ENCODE results near the gene TWNK.
"Not testable (repeated sequence)": the region's sequence is repeated elsewhere in the genome, so short reads cannot be mapped to it uniquely, and the experiment has no call there.

Gene TWNK

DNA sequence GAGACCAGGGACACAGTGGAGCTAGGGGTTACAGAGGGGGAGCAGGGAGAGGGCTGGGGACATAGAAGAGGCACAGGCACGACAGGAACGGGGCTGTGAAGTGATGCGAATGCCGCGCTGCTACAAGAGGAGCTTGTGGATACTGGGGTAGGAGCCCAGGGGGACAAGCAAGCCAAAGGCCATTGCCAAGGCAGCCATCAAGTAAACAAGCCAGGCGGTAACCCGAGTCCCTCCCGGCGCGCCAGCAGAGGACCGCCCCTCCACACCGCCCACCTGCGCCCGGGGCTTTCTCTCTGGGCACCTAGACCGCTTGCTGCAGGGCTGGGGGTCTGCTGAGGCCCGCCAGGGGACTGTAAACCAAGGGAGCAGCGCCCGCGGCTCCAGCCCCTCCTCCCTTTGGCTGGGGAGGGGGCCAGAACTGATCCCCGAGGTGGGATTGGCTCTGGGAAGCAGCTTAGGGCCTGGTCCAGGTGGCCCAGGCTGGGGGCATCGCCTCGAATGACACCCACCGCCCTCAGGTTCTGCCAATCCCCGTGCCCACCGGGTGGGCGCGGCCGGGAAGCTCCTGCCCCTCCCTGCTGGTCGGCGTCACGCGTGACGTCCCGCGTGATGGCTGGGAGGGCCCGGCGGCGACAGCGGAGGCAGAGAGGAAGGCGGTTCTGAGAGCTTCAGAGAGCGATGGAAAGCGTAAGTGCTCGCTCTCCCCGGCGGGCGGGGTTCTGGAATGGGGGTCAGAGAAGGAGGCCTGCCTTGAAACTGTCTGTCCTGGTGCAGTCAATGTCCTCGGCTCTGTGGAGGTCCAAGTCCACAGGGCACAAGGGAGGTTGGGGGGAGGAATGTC is 44.7 kb downstream of the TWNK start:
- peak; percentile 50 for TF ChIP-seq POLR2A (IDR thresholded peaks at IDR 0.05; ENCODE audit: extremely low read depth, insufficient read length)
- TF ChIP-seq, protein P1, sequence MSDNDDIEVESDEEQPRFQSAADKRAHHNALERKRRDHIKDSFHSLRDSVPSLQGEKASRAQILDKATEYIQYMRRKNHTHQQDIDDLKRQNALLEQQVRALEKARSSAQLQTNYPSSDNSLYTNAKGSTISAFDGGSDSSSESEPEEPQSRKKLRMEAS (IDR thresholded peaks at IDR 0.05; ENCODE audit: low read depth, low read length): no peak
- no peak for TF ChIP-seq MYC (IDR thresholded peaks at IDR 0.05; ENCODE audit: low read depth, low read length)
- TF ChIP-seq, protein P2, sequence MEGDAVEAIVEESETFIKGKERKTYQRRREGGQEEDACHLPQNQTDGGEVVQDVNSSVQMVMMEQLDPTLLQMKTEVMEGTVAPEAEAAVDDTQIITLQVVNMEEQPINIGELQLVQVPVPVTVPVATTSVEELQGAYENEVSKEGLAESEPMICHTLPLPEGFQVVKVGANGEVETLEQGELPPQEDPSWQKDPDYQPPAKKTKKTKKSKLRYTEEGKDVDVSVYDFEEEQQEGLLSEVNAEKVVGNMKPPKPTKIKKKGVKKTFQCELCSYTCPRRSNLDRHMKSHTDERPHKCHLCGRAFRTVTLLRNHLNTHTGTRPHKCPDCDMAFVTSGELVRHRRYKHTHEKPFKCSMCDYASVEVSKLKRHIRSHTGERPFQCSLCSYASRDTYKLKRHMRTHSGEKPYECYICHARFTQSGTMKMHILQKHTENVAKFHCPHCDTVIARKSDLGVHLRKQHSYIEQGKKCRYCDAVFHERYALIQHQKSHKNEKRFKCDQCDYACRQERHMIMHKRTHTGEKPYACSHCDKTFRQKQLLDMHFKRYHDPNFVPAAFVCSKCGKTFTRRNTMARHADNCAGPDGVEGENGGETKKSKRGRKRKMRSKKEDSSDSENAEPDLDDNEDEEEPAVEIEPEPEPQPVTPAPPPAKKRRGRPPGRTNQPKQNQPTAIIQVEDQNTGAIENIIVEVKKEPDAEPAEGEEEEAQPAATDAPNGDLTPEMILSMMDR (IDR thresholded peaks at IDR 0.05; ENCODE audit: low read depth, low read length): no peak
- DNase-seq (ENCODE audit: low read depth): peak; percentile 81
- peak overlapping the region; percentile 65 for H3K4me3 ChIP-seq (ENCODE audit: low read depth, low read length)

DNA sequence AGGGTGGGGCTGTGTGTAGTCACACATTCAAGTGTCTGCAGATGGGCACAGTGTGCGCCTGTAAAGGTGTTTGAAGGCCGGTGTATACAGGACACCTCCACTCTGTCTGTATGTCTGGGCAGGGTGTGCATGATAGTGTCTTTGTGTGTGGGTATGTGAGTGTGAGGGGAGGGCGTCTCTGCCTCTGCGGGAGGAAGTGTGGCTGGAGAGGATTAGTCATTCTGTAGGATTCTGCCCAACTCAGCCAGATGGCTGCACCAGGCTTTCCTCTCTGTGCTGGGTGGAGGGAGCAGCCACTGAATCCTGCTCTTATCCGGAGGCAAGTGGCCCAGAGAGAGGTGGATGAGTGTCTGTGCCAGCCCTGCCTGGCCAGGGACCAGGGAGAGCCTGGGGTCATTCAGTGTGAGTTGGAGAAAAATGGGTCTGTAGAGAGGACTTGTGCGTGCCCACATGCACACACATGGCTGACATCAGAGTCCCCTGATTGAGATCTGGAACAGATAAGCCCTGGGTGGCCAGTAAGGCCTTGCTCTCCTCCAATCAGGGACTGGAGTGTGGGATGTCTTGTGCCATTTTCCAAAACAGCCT is 45.4 kb downstream of the TWNK start:
- peak; percentile 94 for DNase-seq (ENCODE audit: low read depth)
- TF ChIP-seq MYC (IDR thresholded peaks at IDR 0.05; ENCODE audit: low read depth, low read length) (no peak; the same call in none of the 2 replicates), POLR2A (IDR thresholded peaks at IDR 0.05; ENCODE audit: extremely low read depth, insufficient read length) (no peak)
- TF ChIP-seq, protein P2 (IDR thresholded peaks at IDR 0.05; ENCODE audit: low read depth, low read length): no peak
- TF ChIP-seq, protein P1 (IDR thresholded peaks at IDR 0.05; ENCODE audit: low read depth, low read length): no peak; the same call in none of the 2 replicates
- H3K4me3 ChIP-seq (ENCODE audit: low read depth, low read length): peak overlapping the region; percentile 65

DNA sequence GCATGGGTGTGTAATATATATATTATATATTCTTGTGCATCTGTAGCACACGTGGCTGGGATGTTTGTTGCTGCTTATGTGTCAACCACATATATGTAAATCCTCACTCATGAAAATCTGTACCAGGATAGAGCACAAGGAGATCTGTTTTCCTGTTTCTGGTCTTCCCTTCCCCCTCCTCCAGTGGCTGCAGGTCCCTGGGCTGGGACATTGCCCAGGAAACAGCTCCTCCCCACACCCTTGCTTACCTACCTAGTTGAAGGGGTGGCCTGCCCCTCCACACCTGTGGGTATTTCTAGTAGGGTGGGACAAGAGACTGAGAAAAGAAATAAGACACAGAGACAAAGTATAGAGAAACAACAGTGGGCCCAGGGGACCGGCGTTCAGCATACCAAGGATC is 45.9 kb downstream of the TWNK start:
- TF ChIP-seq MYC (IDR thresholded peaks at IDR 0.05; ENCODE audit: low read depth, low read length): no peak
- TF ChIP-seq, protein P1 (IDR thresholded peaks at IDR 0.05; ENCODE audit: low read depth, low read length): no peak
- TF ChIP-seq POLR2A (IDR thresholded peaks at IDR 0.05; ENCODE audit: extremely low read depth, insufficient read length): no peak
- TF ChIP-seq, protein P2 (IDR thresholded peaks at IDR 0.05; ENCODE audit: low read depth, low read length): no peak
- no peak for DNase-seq (ENCODE audit: low read depth)
- peak overlapping the region; percentile 65 for H3K4me3 ChIP-seq (ENCODE audit: low read depth, low read length)

DNA sequence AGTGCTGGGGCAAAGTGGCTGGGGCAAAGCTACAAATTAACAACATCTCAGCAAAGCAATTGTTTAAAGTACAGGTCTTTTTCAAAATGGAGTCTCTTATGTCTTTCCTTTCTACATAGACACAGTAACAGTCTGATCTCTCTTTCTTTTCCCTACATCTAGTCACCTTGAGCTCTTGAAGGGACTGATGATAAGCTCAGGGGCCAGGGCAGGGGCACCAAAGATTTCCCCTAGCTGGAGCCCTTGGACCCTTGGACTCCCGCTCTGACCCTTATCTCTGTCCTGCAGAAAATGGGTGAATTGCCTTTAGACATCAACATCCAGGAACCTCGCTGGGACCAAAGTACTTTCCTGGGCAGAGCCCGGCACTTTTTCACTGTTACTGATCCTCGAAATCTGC is 47.1 kb downstream of the TWNK start:
- not testable (repeated sequence) for DNase-seq (ENCODE audit: low read depth); H3K4me3 ChIP-seq (ENCODE audit: low read depth, low read length)

DNA sequence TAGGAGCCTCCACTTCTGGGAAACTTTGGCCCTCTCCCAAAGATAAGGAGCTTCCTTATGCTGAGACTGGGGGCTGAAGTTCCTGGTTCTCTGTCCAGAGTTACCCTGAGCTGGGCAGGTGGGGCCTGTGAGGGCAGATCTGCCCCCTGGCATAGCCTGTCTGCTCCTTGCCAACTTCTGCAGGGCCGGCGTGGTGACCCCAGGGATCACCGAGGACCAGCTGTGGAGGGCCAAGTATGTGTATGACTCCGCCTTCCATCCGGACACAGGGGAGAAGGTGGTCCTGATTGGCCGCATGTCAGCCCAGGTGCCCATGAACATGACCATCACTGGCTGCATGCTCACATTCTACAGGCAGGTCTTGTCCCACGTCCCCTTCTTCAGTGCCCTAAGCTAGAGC is 48.0 kb downstream of the TWNK start:
- TF ChIP-seq MYC (IDR thresholded peaks at IDR 0.05; ENCODE audit: low read depth, low read length): no peak
- TF ChIP-seq, protein P1 (IDR thresholded peaks at IDR 0.05; ENCODE audit: low read depth, low read length): no peak
- TF ChIP-seq, protein P2 (IDR thresholded peaks at IDR 0.05; ENCODE audit: low read depth, low read length): no peak
- no peak for TF ChIP-seq POLR2A (IDR thresholded peaks at IDR 0.05; ENCODE audit: extremely low read depth, insufficient read length)
- no peak for DNase-seq (ENCODE audit: low read depth)

DNA sequence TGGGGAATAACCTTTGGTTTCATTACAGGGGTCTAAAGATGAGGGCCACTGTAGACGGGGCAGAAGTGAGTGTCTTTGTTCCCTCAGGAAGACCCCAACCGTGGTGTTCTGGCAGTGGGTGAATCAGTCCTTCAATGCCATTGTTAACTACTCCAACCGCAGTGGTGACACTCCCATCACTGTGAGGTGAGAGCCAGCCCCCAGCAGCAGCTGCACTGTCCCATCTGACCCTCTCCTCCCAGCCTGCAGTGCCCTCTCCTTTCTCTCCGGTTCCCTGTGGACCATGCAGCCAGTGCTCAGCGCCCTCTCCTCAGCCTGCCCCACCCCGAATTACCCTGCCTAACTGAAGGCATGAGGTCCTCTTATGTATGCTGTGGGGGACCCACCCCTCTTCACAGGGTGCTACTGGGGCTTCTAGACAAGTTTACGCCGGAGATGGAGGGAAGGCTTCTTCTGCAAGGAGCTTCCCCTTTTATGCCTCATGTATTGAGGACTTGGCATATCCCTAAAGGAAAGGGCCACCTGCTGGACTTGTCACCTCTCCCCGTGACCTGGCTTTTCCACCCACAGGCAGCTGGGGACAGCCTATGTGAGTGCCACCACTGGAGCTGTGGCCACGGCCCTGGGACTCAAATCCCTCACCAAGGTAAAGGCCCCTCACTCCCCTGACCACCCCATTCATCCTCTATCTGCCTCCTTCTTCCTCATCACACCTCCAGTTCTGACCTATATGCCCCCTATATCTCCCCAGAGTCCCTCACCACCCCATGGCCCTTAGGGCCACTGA is 48.8 kb downstream of the TWNK start:
- TF ChIP-seq, protein P2 (IDR thresholded peaks at IDR 0.05; ENCODE audit: low read depth, low read length): no peak
- TF ChIP-seq MYC (IDR thresholded peaks at IDR 0.05; ENCODE audit: low read depth, low read length): no peak
- no peak for TF ChIP-seq POLR2A (IDR thresholded peaks at IDR 0.05; ENCODE audit: extremely low read depth, insufficient read length)
- TF ChIP-seq, protein P1 (IDR thresholded peaks at IDR 0.05; ENCODE audit: low read depth, low read length): no peak
- no peak for DNase-seq (ENCODE audit: low read depth)
- no peak overlapping the region for H3K4me3 ChIP-seq (ENCODE audit: low read depth, low read length)

More for the DNA sequence above, 48.0 kb downstream of the TWNK start:
- no peak overlapping the region for H3K4me3 ChIP-seq (ENCODE audit: low read depth, low read length)
